ENCODE measurements around the gene PRKCI.

GRCh38 chr3:170203457-170203856 is 18.8 kb upstream of the PRKCI start:
- TF ChIP-seq CTCF (IDR thresholded peaks at IDR 0.05): no peak
- no peak for TF ChIP-seq POLR2A (IDR thresholded peaks at IDR 0.05)

All from lower leg skin (tissue), 3 donors.